NCI-H524 treated with DMSO at 0.1 percent for 48 hours (cell line): Measurements from ENCODE around the gene LCNL1.

Experiments
- DNase-seq: peaks from one replicate; lab custom pipeline; 2025; lab: John Stamatoyannopoulos, UW

LCNL1 gene

GRCh38 chr9:136960212-136960937 lies 22.4 kb upstream of the LCNL1 start:
- no peak for DNase-seq

GRCh38 chr9:136960938-136961275 lies 21.9 kb upstream of the LCNL1 start:
- no peak for DNase-seq

- no peak for DNase-seq
These were observed 21.3 kb upstream of the LCNL1 start for GRCh38 chr9:136961279-136962065.

- DNase-seq, result no peak
These were observed 20.6 kb upstream of the LCNL1 start for GRCh38 chr9:136962163-136962562.

- no peak for DNase-seq
These were observed 20.0 kb upstream of the LCNL1 start for GRCh38 chr9:136962701-136963248.

- DNase-seq, result no peak
These were observed 19.5 kb upstream of the LCNL1 start for GRCh38 chr9:136963341-136963740.

GRCh38 chr9:136963751-136964150 lies 19.0 kb upstream of the LCNL1 start:
- DNase-seq, result no peak

- DNase-seq, result no peak
These were observed 18.6 kb upstream of the LCNL1 start for GRCh38 chr9:136964171-136964689.

GRCh38 chr9:136964833-136965422 lies 17.9 kb upstream of the LCNL1 start:
- no peak for DNase-seq

- DNase-seq, result no peak
These were observed 16.9 kb upstream of the LCNL1 start for GRCh38 chr9:136965771-136966484.

GRCh38 chr9:136968333-136969127 lies 14.3 kb upstream of the LCNL1 start:
- no peak for DNase-seq

- DNase-seq, result no peak
These were observed 13.6 kb upstream of the LCNL1 start for GRCh38 chr9:136969150-136969549.

GRCh38 chr9:136969774-136970173 lies 13.0 kb upstream of the LCNL1 start:
- DNase-seq, result no peak

GRCh38 chr9:136970361-136970760 lies 12.4 kb upstream of the LCNL1 start:
- no peak for DNase-seq

- no peak for DNase-seq
These were observed 11.0 kb upstream of the LCNL1 start for GRCh38 chr9:136971746-136972145.

- no peak for DNase-seq
These were observed 10.5 kb upstream of the LCNL1 start for GRCh38 chr9:136972335-136972734.

GRCh38 chr9:136972743-136973142 lies 10.1 kb upstream of the LCNL1 start:
- no peak for DNase-seq

GRCh38 chr9:136973618-136974617 lies 8.9 kb upstream of the LCNL1 start:
- no peak for DNase-seq

GRCh38 chr9:136974817-136975535 lies 7.8 kb upstream of the LCNL1 start:
- DNase-seq, result no peak
